ENCODE measurements around the gene TPRG1. TPM values are rescaled to one million over a fixed set of nuclear protein-coding genes. Genes with fewer than 3 reads are reported as not detected.

The TPRG1 gene
- polyA plus RNA-seq, 1 experiment = 0.42 TPM

DNA sequence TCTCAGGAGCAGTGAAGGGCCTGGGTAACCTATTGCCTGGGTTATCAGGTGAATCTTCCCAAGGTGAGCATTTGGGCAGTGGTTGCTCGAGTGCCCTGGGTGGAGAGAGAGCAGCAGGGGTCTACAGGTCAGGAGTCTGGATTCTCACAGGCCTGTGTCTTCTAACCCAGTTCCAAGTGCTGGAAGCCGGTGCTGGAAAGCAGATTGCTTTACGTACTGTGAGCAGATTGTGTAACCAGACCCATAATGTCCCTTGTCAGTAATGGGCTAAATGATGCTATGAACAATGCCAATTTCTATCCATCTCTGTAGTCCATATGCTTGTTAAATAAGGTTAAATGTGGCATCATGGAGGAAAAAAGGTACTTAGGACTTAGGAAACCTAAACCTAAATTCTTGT, 106.5 kb downstream of the TPRG1 start:
- Histone ChIP-seq H3K27ac (ENCODE audit: low read depth, low read length) (no peak overlapping the region), H3K4me3 (ENCODE audit: low read depth, low read length) (no peak overlapping the region), H3K27me3 (ENCODE audit: control insufficient read depth, insufficient read depth, low read length) (no peaks in the 10 kb centered on the region), H3K9me3 (ENCODE audit: control insufficient read depth, insufficient read depth, low read length) (no peaks in the 10 kb centered on the region)
- ChIA-PET CTCF (interaction anchor here (1.5 kb wide), 1 partner anchor 10 kb away, joined by 9 read pairs; no protein-coding TSS in a partner anchor), POLR2A (no interaction called here)
- DNase-seq (ENCODE audit: low read depth, low spot score) = no peak
- TF ChIP-seq, protein P1, sequence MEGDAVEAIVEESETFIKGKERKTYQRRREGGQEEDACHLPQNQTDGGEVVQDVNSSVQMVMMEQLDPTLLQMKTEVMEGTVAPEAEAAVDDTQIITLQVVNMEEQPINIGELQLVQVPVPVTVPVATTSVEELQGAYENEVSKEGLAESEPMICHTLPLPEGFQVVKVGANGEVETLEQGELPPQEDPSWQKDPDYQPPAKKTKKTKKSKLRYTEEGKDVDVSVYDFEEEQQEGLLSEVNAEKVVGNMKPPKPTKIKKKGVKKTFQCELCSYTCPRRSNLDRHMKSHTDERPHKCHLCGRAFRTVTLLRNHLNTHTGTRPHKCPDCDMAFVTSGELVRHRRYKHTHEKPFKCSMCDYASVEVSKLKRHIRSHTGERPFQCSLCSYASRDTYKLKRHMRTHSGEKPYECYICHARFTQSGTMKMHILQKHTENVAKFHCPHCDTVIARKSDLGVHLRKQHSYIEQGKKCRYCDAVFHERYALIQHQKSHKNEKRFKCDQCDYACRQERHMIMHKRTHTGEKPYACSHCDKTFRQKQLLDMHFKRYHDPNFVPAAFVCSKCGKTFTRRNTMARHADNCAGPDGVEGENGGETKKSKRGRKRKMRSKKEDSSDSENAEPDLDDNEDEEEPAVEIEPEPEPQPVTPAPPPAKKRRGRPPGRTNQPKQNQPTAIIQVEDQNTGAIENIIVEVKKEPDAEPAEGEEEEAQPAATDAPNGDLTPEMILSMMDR (IDR thresholded peaks at IDR 0.05; ENCODE audit: low read depth, low read length) = no peak

DNA sequence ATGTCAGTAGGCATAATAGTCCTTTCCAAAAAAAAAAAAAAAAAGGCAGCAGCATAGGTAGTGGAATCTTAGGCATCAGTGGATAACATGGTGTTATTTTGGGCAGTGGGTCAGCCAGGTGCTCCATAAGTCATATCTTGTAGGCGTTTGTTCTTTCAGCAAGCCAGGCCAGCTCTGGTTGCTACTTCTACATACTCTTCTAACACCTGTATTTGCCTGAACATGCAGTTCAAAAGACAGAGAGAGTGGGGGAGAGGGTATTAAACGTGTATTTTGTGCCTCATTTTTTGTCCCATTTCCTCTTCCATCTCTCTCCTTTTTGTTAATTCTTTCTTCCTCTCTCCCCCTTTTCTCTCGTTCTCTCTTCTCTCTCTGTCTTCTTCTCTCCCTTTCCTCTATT, 110.4 kb downstream of the TPRG1 start:
- Histone ChIP-seq H3K4me3 (ENCODE audit: low read depth, low read length) (no peak overlapping the region), H3K27me3 (ENCODE audit: control insufficient read depth, insufficient read depth, low read length) (no peaks in the 10 kb centered on the region), H3K9me3 (ENCODE audit: control insufficient read depth, insufficient read depth, low read length) (no peaks in the 10 kb centered on the region), H3K27ac (ENCODE audit: low read depth, low read length) (no peak overlapping the region)
- DNase-seq (ENCODE audit: low read depth, low spot score) = no peak
- POLR2A ChIA-PET = no interaction called here
- CTCF ChIA-PET = interaction anchor here (1.1 kb wide), 1 partner anchor 666 kb away, joined by 3 read pairs; no protein-coding TSS in a partner anchor
- TF ChIP-seq, protein P1 (IDR thresholded peaks at IDR 0.05; ENCODE audit: low read depth, low read length) = no peak

DNA sequence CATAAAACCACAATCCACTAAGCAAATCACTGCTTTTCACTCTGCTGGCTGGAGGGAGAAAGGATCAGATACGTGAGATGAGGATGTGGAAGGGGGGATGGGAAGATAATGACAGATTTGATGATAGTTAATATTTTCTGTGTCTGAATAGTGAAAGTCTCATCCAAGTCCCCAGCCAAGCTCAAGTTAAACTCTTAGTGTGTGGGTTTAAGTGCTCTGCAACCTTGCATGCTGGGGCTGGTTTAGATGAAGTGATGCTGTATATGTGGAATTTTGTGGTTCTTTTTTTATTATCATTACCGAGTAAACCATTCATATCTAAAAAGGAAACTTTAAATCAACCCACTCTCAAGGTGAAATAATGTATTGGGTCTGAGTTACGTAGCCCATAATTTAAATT, 111.0 kb downstream of the TPRG1 start:
- TF ChIP-seq, protein P1 (IDR thresholded peaks at IDR 0.05; ENCODE audit: low read depth, low read length) = no peak
- Histone ChIP-seq H3K27ac (ENCODE audit: low read depth, low read length) (no peak overlapping the region), H3K9me3 (ENCODE audit: control insufficient read depth, insufficient read depth, low read length) (no peaks in the 10 kb centered on the region), H3K27me3 (ENCODE audit: control insufficient read depth, insufficient read depth, low read length) (no peaks in the 10 kb centered on the region), H3K4me3 (ENCODE audit: low read depth, low read length) (no peak overlapping the region)
- POLR2A ChIA-PET = no interaction called here
- no peak for DNase-seq (ENCODE audit: low read depth, low spot score)
- CTCF ChIA-PET = no interaction called here

DNA sequence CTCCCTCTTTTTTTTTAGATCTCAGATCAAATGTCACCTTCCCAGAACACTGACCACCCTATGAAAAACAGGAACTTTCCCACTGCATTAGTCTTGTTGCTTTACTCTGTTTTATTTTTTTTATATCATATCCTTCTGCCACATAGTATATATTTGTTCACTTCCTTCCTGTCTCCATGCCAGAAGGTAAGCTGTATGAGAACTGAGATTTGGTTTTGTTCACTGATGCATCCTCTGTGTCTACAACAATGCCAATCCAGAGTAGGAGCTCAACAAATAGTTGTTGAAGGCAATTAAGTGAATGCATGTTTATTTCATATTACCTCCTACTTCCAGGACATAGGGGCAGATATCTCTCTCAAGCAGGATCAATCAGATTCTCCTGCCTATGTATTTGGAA, 114.4 kb downstream of the TPRG1 start:
- ChIA-PET POLR2A (no interaction called here), CTCF (interaction anchor here (0.6 kb wide), 1 partner anchor 16 kb away, joined by 5 read pairs; no protein-coding TSS in a partner anchor)
- TF ChIP-seq, protein P1 (IDR thresholded peaks at IDR 0.05; ENCODE audit: low read depth, low read length) = no peak

DNA sequence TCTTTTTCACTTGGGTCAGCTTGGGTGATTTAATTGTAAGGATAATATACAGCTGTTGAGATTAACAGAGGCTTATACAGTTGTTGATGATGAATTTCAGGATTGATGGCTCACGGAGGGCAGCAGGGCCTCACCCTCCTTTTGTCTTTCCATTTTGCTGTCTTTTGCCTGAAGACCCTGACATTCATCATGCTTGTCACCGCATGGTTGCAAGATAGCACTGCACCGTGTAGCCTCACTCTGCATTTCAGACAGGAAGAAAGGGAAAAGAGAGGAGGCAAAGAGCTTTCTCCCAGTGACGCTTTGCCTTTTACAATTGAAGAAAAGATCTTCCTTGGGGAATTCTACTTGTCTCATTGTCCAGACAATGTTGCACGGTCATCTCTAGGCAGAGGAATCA, 115.1 kb downstream of the TPRG1 start:
- H3K27me3 ChIP-seq (ENCODE audit: control insufficient read depth, insufficient read depth, low read length) = no peaks in the 10 kb centered on the region
- TF ChIP-seq, protein P1 (IDR thresholded peaks at IDR 0.05; ENCODE audit: low read depth, low read length) = no peak
- ChIA-PET CTCF (interaction anchor here (0.7 kb wide), 1 partner anchor 662 kb away, joined by 3 read pairs; no protein-coding TSS in a partner anchor), POLR2A (no interaction called here)
- no peaks in the 10 kb centered on the region for H3K9me3 ChIP-seq (ENCODE audit: control insufficient read depth, insufficient read depth, low read length)
- no peak overlapping the region for H3K27ac ChIP-seq (ENCODE audit: low read depth, low read length)
- no peak overlapping the region for H3K4me3 ChIP-seq (ENCODE audit: low read depth, low read length)
- DNase-seq (ENCODE audit: low read depth, low spot score) = no peak

More for the DNA sequence above, 114.4 kb downstream of the TPRG1 start:
- Histone ChIP-seq H3K27ac (ENCODE audit: low read depth, low read length) (no peak overlapping the region), H3K4me3 (ENCODE audit: low read depth, low read length) (no peak overlapping the region), H3K27me3 (ENCODE audit: control insufficient read depth, insufficient read depth, low read length) (no peaks in the 10 kb centered on the region), H3K9me3 (ENCODE audit: control insufficient read depth, insufficient read depth, low read length) (no peaks in the 10 kb centered on the region)
- DNase-seq (ENCODE audit: low read depth, low spot score) = no peak

Data from AG04450 (cell line).